ENCODE data around the gene BARD1. TPM values are rescaled to one million over a fixed set of nuclear protein-coding genes. Genes with fewer than 3 reads are reported as not detected.

BARD1 gene
- 8.9 and 9.5 TPM in 2 replicates for total RNA-seq

DNA sequence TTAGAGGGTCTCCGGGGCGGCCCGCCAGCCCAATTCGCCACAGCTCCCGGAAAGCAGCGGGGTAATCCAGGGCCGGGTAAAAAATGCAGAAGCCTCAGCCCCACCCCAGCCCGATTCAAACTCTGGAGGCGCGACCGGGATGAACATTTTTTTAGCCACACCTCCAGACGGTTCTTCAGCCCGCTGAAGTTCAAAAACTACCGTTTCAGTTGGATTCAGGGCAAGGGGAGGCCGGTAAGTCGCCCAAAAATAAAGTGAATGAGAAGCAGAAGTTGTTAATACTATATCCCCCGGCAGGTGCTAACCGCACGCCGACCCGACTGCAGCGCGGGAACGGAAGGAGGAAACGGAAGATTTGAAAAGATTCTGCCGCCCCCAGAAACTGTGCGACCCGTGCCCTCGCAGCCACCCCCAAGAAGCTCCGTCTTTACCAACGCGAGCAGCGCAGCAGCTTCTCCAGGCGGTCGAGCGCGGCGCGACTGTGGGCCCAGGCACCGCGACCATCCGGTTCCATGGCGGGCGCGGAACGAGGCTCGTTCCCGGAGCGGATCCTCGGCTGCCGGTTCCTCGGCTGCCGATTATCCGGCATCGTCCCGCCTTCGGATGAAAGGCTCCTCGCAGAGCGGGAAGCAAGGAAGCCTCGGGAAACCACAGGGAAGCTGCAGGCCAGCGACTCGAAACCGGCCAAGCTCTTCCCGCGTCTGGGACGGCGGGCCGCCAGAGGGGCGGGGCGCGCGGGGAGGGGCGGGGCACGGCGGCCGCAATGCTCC lies at the start of gene BARD1:
Gene BARD1 (minus strand): TSS at position 703 of the 770 bp plus-strand sequence. CDS start 114 bp downstream, at position 589.

Measured in myometrial cell (primary cell).